HG02678 (cell line): ENCODE measurements around the gene RGS7.
"Not testable (repeated sequence)": the region's sequence is repeated elsewhere in the genome, so short reads cannot be mapped to it uniquely, and the experiment has no call there.

Source experiments
- ATAC-seq: cut with Tn5 transposase; IDR thresholded peaks from one replicate; pipeline ENCODE4 v1.9.1; 2021; ENCODE audit warnings: mild to moderate bottlenecking, moderate library complexity; ENCODE audit not compliant: unreplicated experiment

Gene RGS7

GRCh38 chr1:240941701-240942370, 415.2 kb downstream of the RGS7 start:
- no peak for ATAC-seq

- no peak for ATAC-seq
These were observed 419.9 kb downstream of the RGS7 start for GRCh38 chr1:240936911-240937668.

GRCh38 chr1:240935920-240936319, 421.1 kb downstream of the RGS7 start:
- ATAC-seq = no peak

- ATAC-seq = no peak
These were observed 426.0 kb downstream of the RGS7 start for GRCh38 chr1:240931031-240931430.

- ATAC-seq = no peak
These were observed 428.7 kb downstream of the RGS7 start for GRCh38 chr1:240928265-240928664.

GRCh38 chr1:240927821-240928220, 429.2 kb downstream of the RGS7 start:
- no peak for ATAC-seq

- ATAC-seq = no peak
These were observed 431.7 kb downstream of the RGS7 start for GRCh38 chr1:240925273-240925672.

GRCh38 chr1:240917976-240918375, 439.0 kb downstream of the RGS7 start:
- ATAC-seq = no peak

- no peak for ATAC-seq
These were observed 442.5 kb downstream of the RGS7 start for GRCh38 chr1:240914506-240914905.

GRCh38 chr1:240912821-240913220, 444.2 kb downstream of the RGS7 start:
- no peak for ATAC-seq

- no peak for ATAC-seq
These were observed 447.1 kb downstream of the RGS7 start for GRCh38 chr1:240909701-240910457.

- no peak for ATAC-seq
These were observed 450.5 kb downstream of the RGS7 start for GRCh38 chr1:240906477-240906876.

GRCh38 chr1:240905225-240905765, 451.7 kb downstream of the RGS7 start:
- no peak for ATAC-seq

- ATAC-seq = not testable (repeated sequence)
These were observed 461.6 kb downstream of the RGS7 start for GRCh38 chr1:240895424-240895823.

GRCh38 chr1:240888787-240889048, 468.3 kb downstream of the RGS7 start:
- ATAC-seq = no peak

- peak; percentile 59 for ATAC-seq
These were observed 468.8 kb downstream of the RGS7 start for GRCh38 chr1:240888039-240888786.

GRCh38 chr1:240883490-240883889, 473.5 kb downstream of the RGS7 start:
- no peak for ATAC-seq

GRCh38 chr1:240882656-240883308, 474.2 kb downstream of the RGS7 start:
- not testable (repeated sequence) for ATAC-seq

- ATAC-seq = no peak
These were observed 478.4 kb downstream of the RGS7 start for GRCh38 chr1:240878631-240879030.

- no peak for ATAC-seq
These were observed 479.4 kb downstream of the RGS7 start for GRCh38 chr1:240877605-240878004.
